ENCODE results near the gene RAD51B.

The RAD51B gene

DNA sequence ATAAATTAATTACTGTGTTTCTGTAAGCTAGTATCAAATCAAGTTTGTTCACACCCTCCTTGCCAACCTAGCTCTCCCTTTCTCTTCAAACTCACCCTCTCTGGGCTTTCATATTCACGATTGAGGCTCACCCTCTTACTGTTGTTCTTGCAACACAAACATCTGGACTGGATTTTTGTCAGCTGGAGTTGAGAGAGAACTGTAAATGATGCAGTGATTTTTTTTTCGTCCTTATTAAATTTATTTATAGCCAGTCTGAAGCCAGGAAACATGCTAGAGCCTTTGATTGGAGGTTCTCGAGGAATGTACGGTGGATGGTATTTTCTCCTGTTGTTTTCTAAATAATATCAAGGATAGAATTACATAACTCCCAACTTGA lies 488.2 kb downstream of the RAD51B start:
- H3K27ac ChIP-seq (ENCODE audit: low read depth, low read length) = no peak overlapping the region
- peaks cover 5 to 20% of the 10 kb centered on the region in 2 donors for H3K4me1 ChIP-seq (ENCODE audit: control insufficient read depth in 1 of 2, insufficient read depth in 2 of 2, low read length in 2 of 2)
- no peaks in the 10 kb centered on the region for H3K36me3 ChIP-seq (ENCODE audit: control insufficient read depth in 1 of 2, insufficient read depth in 2 of 2, low read length in 2 of 2)
- H3K4me3 ChIP-seq (ENCODE audit: low read depth in 1 of 2, low read length in 2 of 2) = no peak overlapping the region
- H3K27me3 ChIP-seq (ENCODE audit: control insufficient read depth in 1 of 2, insufficient read depth in 2 of 2, low read length in 2 of 2) = no peaks in the 10 kb centered on the region
- no peak overlapping the region for H3K9ac ChIP-seq (ENCODE audit: low read depth in 1 of 2, low read length in 2 of 2)
- no peaks in the 10 kb centered on the region for H3K9me3 ChIP-seq (ENCODE audit: control insufficient read depth in 1 of 2, low read length in 2 of 2)

DNA sequence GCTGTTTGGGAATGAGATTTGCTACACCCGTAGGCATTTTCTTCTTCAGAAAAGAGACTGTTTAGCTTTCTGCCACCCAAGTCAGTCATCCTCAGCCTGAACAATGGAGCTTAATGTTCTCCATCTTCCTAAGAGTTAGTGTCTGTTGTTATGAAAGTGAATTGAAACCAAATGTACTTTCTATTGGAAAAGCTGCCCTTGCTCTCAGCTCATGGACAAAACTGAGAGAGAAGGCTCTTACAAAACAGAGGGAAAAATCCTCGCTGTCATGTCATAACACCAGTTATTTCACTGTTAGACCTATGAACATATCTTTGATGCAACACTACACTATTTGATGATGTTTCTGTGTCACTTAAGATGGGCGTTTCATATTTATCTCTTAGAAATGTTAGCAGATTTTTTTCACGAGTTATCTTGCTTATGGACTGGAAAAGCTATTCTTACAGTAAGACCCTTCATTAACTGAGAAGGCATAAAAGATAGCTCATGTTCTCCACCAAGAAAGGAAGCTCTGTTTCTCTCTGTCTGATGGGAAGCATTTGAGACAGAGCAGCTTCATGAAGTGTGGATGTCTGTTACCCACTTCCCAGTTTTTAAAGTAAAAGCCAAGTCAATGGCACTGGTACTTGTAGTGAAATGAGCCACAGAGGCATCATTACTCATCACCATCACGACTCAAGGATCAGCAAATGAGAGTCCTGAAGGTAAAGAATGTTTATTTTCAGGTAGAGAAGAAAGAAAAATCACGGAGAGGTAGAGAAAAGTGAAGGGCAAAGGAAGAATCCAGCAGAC lies 489.3 kb downstream of the RAD51B start:
- H3K27me3 ChIP-seq (ENCODE audit: control insufficient read depth in 1 of 2, insufficient read depth in 2 of 2, low read length in 2 of 2) = no peaks in the 10 kb centered on the region
- H3K4me1 ChIP-seq (ENCODE audit: control insufficient read depth in 1 of 2, insufficient read depth in 2 of 2, low read length in 2 of 2) = peaks cover 5 to 20% of the 10 kb centered on the region in 2 donors
- H3K4me3 ChIP-seq (ENCODE audit: low read depth in 1 of 2, low read length in 2 of 2) = no peak overlapping the region
- H3K9ac ChIP-seq (ENCODE audit: low read depth in 1 of 2, low read length in 2 of 2) = no peak overlapping the region
- no peaks in the 10 kb centered on the region for H3K36me3 ChIP-seq (ENCODE audit: control insufficient read depth in 1 of 2, insufficient read depth in 2 of 2, low read length in 2 of 2)
- H3K27ac ChIP-seq (ENCODE audit: low read depth, low read length) = no peak overlapping the region
- no peaks in the 10 kb centered on the region for H3K9me3 ChIP-seq (ENCODE audit: control insufficient read depth in 1 of 2, low read length in 2 of 2)

DNA sequence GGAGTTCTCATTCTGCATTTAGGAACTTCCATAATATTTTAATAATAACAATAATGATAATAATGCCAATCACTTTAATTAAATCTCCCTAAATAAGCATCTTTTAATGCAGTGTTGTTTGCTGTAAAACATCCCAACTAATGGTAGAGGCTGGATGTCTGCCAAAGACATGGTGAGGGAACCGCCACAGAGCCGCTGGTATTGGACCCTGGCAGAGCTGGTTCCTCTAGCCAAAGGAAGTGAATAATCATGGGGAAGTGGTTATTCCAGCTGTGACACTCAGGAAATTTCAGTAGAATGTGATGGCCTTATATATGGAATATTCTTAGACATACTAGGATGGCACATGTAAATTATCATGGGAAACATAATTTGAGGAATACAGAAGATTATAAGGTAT lies 490.0 kb downstream of the RAD51B start:
- Histone ChIP-seq H3K4me1 (ENCODE audit: control insufficient read depth in 1 of 2, insufficient read depth in 2 of 2, low read length in 2 of 2) (peaks cover 5 to 20% of the 10 kb centered on the region in 2 donors), H3K9ac (ENCODE audit: low read depth in 1 of 2, low read length in 2 of 2) (no peak overlapping the region), H3K27ac (ENCODE audit: low read depth, low read length) (no peak overlapping the region), H3K36me3 (ENCODE audit: control insufficient read depth in 1 of 2, insufficient read depth in 2 of 2, low read length in 2 of 2) (no peaks in the 10 kb centered on the region), H3K9me3 (ENCODE audit: control insufficient read depth in 1 of 2, low read length in 2 of 2) (no peaks in the 10 kb centered on the region), H3K4me3 (ENCODE audit: low read depth in 1 of 2, low read length in 2 of 2) (no peak overlapping the region), H3K27me3 (ENCODE audit: control insufficient read depth in 1 of 2, insufficient read depth in 2 of 2, low read length in 2 of 2) (no peaks in the 10 kb centered on the region)

DNA sequence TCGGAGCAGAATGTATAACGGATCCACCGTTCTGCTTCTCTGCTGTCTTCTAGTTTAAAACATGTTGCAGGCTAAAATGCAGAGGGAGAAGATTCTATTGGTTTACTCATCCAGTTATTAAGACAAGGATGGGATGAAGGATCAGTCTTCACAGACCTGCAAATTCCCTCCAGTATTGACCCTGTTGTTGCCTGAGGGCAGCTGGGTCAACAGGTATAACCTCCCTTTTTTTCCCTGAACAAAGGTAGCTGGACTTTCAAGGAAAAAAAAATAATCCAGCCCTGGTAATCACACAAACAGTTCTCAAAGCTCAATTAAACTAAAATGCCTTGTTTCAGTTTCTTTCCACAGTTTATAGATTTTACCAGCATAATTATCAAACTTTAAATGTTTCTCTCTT lies 492.7 kb downstream of the RAD51B start:
- no peak overlapping the region for H3K9ac ChIP-seq (ENCODE audit: low read depth in 1 of 2, low read length in 2 of 2)
- no peak overlapping the region for H3K4me3 ChIP-seq (ENCODE audit: low read depth in 1 of 2, low read length in 2 of 2)
- no peaks in the 10 kb centered on the region for H3K9me3 ChIP-seq (ENCODE audit: control insufficient read depth in 1 of 2, low read length in 2 of 2)

DNA sequence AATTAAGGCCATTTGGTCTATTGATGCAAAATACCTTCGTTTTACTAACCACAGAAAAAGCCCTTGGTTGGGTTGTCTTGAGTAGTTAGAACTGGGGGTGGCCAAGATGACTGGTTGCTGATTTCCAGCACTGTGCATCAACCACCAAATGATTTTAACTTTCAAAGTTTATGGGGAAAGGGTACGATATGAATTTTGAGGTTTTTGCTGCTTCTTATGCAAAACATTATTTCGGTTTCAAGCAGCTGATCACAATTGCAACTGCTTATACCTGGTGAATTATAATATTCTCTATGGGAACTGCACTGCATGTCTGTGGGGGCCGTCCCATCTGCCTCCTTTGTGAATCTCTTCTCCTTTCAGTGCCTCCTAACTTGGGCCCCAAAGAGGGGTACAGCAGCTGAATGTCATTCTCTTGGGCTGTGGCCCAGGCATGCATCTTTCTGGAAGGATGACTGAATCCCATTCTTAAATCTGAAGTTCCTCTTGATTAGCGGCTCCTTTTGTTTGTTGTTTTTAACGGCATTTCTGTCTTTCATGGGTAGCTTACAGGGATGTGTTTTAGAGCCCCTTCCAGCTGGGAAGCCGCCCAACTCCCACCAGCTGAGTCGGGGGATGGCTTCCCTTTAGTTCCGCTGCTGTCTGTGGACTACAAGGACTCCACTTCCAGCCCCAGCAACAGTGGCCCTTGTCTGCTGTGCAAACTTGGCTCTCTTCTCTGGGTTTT lies 493.5 kb downstream of the RAD51B start:
- Histone ChIP-seq H3K4me1 (ENCODE audit: control insufficient read depth in 1 of 2, insufficient read depth in 2 of 2, low read length in 2 of 2) (peaks cover 0 to 8% of the 10 kb centered on the region in 2 donors), H3K27me3 (ENCODE audit: control insufficient read depth in 1 of 2, insufficient read depth in 2 of 2, low read length in 2 of 2) (no peaks in the 10 kb centered on the region), H3K36me3 (ENCODE audit: control insufficient read depth in 1 of 2, insufficient read depth in 2 of 2, low read length in 2 of 2) (no peaks in the 10 kb centered on the region), H3K9me3 (ENCODE audit: control insufficient read depth in 1 of 2, low read length in 2 of 2) (no peaks in the 10 kb centered on the region), H3K4me3 (ENCODE audit: low read depth in 1 of 2, low read length in 2 of 2) (no peak overlapping the region), H3K9ac (ENCODE audit: low read depth in 1 of 2, low read length in 2 of 2) (no peak overlapping the region), H3K27ac (ENCODE audit: low read depth, low read length) (no peak overlapping the region)

More for the DNA sequence above, 492.7 kb downstream of the RAD51B start:
- Histone ChIP-seq H3K36me3 (ENCODE audit: control insufficient read depth in 1 of 2, insufficient read depth in 2 of 2, low read length in 2 of 2) (no peaks in the 10 kb centered on the region), H3K27ac (ENCODE audit: low read depth, low read length) (no peak overlapping the region), H3K27me3 (ENCODE audit: control insufficient read depth in 1 of 2, insufficient read depth in 2 of 2, low read length in 2 of 2) (no peaks in the 10 kb centered on the region), H3K4me1 (ENCODE audit: control insufficient read depth in 1 of 2, insufficient read depth in 2 of 2, low read length in 2 of 2) (peaks cover under 1 to 15% of the 10 kb centered on the region in 2 donors)

DNA sequence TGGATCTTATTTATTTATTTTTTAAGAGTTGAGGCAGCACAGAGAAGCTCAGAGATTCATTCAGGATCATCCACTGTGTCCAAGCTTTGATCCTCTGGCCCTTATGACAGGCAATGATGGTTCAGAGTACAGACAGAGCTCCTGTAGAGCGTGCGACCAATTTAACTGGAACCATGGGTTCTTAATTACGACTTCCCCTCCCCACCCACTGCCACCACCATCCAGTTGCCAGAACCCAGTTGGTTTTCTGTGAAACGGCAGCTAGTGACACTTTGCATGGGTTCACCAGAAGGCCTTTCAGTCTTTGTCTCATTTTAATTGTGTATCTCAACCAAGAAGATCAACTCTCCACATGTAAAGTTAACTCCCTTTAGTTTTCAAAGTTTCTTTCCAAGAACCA lies 495.1 kb downstream of the RAD51B start:
- Histone ChIP-seq H3K27ac (ENCODE audit: low read depth, low read length) (no peak overlapping the region), H3K4me1 (ENCODE audit: control insufficient read depth in 1 of 2, insufficient read depth in 2 of 2, low read length in 2 of 2) (no peaks in the 10 kb centered on the region), H3K9me3 (ENCODE audit: control insufficient read depth in 1 of 2, low read length in 2 of 2) (no peaks in the 10 kb centered on the region), H3K4me3 (ENCODE audit: low read depth in 1 of 2, low read length in 2 of 2) (no peak overlapping the region), H3K36me3 (ENCODE audit: control insufficient read depth in 1 of 2, insufficient read depth in 2 of 2, low read length in 2 of 2) (no peaks in the 10 kb centered on the region), H3K27me3 (ENCODE audit: control insufficient read depth in 1 of 2, insufficient read depth in 2 of 2, low read length in 2 of 2) (no peaks in the 10 kb centered on the region), H3K9ac (ENCODE audit: low read depth in 1 of 2, low read length in 2 of 2) (no peak overlapping the region)

DNA sequence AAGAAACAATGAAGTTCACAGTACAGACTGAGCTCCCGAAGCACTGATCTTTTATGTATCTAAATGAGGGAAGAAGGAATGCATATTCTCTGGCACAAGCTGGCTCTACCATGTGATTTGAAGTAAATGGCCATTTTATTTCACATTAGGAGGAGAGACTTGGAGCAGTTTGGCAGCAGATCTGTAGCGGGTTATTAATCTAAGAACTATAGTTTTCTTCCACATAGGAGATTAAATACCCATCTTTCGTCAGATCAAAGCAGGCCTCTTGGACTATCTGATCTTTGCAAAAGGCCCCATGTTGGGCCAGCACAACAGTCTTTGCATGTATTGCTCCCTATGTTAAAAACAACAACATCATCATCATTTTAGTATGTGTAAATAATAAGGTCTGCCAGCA lies 495.5 kb downstream of the RAD51B start:
- H3K27ac ChIP-seq (ENCODE audit: low read depth, low read length) = no peak overlapping the region
- H3K27me3 ChIP-seq (ENCODE audit: control insufficient read depth in 1 of 2, insufficient read depth in 2 of 2, low read length in 2 of 2) = no peaks in the 10 kb centered on the region
- no peaks in the 10 kb centered on the region for H3K4me1 ChIP-seq (ENCODE audit: control insufficient read depth in 1 of 2, insufficient read depth in 2 of 2, low read length in 2 of 2)
- H3K9me3 ChIP-seq (ENCODE audit: control insufficient read depth in 1 of 2, low read length in 2 of 2) = no peaks in the 10 kb centered on the region
- H3K9ac ChIP-seq (ENCODE audit: low read depth in 1 of 2, low read length in 2 of 2) = no peak overlapping the region
- H3K36me3 ChIP-seq (ENCODE audit: control insufficient read depth in 1 of 2, insufficient read depth in 2 of 2, low read length in 2 of 2) = no peaks in the 10 kb centered on the region
- no peak overlapping the region for H3K4me3 ChIP-seq (ENCODE audit: low read depth in 1 of 2, low read length in 2 of 2)

DNA sequence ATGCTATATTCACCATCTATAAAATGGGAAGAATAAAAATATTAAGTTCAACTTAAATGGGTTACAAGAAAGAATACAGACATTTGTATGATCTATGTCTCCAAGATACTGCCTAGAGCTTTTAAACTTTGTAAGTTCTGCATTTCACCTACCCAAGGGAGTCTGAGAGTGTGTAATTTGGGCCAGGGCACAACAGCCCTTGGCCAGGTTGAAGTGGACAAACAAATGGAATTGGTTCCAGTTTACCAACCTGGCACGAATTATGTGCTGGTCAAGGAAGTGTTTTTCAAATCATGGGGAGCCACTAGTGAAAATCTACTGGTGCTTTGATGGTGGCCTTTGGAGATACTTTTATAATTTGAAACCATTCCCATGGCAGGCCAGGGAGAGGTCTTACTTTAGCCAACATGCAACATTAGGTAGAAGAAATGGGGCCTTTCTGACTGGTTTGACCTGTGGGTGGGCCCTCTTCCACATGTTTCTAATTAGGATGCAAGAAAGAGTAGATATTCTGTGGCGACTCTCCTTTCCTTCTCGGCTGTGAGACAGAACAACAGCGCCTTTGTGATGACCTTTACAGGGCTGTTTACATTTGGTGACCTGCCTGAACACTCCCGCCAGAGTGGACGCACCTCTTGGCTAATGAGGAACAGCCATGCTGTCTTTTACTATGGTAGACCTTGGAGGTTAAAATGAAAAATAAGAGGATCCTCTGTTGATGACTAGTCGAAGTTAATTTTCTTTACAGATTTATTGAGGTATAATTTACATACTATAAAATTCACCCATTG lies 496.7 kb downstream of the RAD51B start:
- H3K4me1 ChIP-seq (ENCODE audit: control insufficient read depth in 1 of 2, insufficient read depth in 2 of 2, low read length in 2 of 2) = no peaks in the 10 kb centered on the region
- H3K27ac ChIP-seq (ENCODE audit: low read depth, low read length) = no peak overlapping the region
- no peak overlapping the region for H3K9ac ChIP-seq (ENCODE audit: low read depth in 1 of 2, low read length in 2 of 2)
- no peaks in the 10 kb centered on the region for H3K27me3 ChIP-seq (ENCODE audit: control insufficient read depth in 1 of 2, insufficient read depth in 2 of 2, low read length in 2 of 2)
- no peak overlapping the region for H3K4me3 ChIP-seq (ENCODE audit: low read depth in 1 of 2, low read length in 2 of 2)
- no peaks in the 10 kb centered on the region for H3K9me3 ChIP-seq (ENCODE audit: control insufficient read depth in 1 of 2, low read length in 2 of 2)
- no peaks in the 10 kb centered on the region for H3K36me3 ChIP-seq (ENCODE audit: control insufficient read depth in 1 of 2, insufficient read depth in 2 of 2, low read length in 2 of 2)

DNA sequence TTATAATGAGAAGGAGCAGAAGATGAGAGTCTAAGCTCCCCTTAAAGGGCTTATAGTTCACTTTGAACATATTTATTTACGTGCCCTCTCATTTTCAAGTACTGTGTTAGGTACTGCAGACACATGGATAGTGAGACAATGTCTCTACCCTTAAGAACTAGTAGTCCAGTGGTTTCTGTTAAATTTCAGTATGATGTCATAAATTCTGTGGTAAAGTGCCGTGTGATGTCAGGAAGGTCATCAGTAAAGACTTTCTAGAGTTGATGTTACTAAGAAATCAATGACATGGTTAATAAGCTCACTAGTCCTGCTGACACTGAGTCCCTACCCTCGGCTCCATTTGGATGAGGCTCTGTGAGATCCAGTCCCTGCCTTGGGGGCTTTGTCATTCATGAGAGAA lies 497.7 kb downstream of the RAD51B start:
- no peaks in the 10 kb centered on the region for H3K27me3 ChIP-seq (ENCODE audit: control insufficient read depth in 1 of 2, insufficient read depth in 2 of 2, low read length in 2 of 2)
- no peaks in the 10 kb centered on the region for H3K9me3 ChIP-seq (ENCODE audit: control insufficient read depth in 1 of 2, low read length in 2 of 2)
- no peaks in the 10 kb centered on the region for H3K36me3 ChIP-seq (ENCODE audit: control insufficient read depth in 1 of 2, insufficient read depth in 2 of 2, low read length in 2 of 2)
- no peak overlapping the region for H3K4me3 ChIP-seq (ENCODE audit: low read depth in 1 of 2, low read length in 2 of 2)
- H3K27ac ChIP-seq (ENCODE audit: low read depth, low read length) = no peak overlapping the region
- H3K4me1 ChIP-seq (ENCODE audit: control insufficient read depth in 1 of 2, insufficient read depth in 2 of 2, low read length in 2 of 2) = no peaks in the 10 kb centered on the region
- no peak overlapping the region for H3K9ac ChIP-seq (ENCODE audit: low read depth in 1 of 2, low read length in 2 of 2)

DNA sequence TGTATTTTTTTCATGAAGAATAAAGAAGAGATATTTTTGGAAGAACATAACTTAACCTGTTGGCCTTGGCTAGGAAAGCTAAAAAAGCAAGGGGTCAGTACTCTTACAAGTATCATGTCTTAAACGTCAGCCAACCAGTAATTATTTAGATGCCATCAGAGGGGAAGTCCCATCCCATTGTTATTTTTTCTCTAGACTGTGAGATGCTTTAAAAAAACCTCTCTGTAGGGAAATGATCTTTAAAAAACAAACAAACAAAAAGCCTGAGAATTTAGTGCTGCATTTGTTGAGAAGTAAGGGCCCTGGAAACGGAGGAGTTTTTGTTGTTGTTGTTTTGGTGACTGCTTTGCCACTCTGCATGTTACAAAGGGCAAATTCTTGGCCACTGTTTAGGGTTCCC lies 499.2 kb downstream of the RAD51B start:
- no peak overlapping the region for H3K9ac ChIP-seq (ENCODE audit: low read depth in 1 of 2, low read length in 2 of 2)
- H3K4me1 ChIP-seq (ENCODE audit: control insufficient read depth in 1 of 2, insufficient read depth in 2 of 2, low read length in 2 of 2) = no peaks in the 10 kb centered on the region
- no peaks in the 10 kb centered on the region for H3K9me3 ChIP-seq (ENCODE audit: control insufficient read depth in 1 of 2, low read length in 2 of 2)
- no peak overlapping the region for H3K4me3 ChIP-seq (ENCODE audit: low read depth in 1 of 2, low read length in 2 of 2)
- no peak overlapping the region for H3K27ac ChIP-seq (ENCODE audit: low read depth, low read length)
- H3K27me3 ChIP-seq (ENCODE audit: control insufficient read depth in 1 of 2, insufficient read depth in 2 of 2, low read length in 2 of 2) = no peaks in the 10 kb centered on the region
- H3K36me3 ChIP-seq (ENCODE audit: control insufficient read depth in 1 of 2, insufficient read depth in 2 of 2, low read length in 2 of 2) = no peaks in the 10 kb centered on the region
